Measurements from ENCODE around the gene SLC51A. TPM values are rescaled to one million over a fixed set of nuclear protein-coding genes. Genes with fewer than 3 reads are reported as not detected.

The SLC51A gene
- total RNA-seq, 4 donors from 2014 or later: not detected

- TF ChIP-seq CTCF (IDR thresholded peaks at IDR 0.05; ENCODE audit: low read depth): no peak
These were observed 6.7 kb downstream of the SLC51A start for GRCh38 chr3:196222876-196223595.

- no peak for TF ChIP-seq CTCF (IDR thresholded peaks at IDR 0.05; ENCODE audit: low read depth)
These were observed 8.8 kb downstream of the SLC51A start for GRCh38 chr3:196225086-196225485.

GRCh38 chr3:196225763-196226364, 9.5 kb downstream of the SLC51A start:
- no peak for TF ChIP-seq CTCF (IDR thresholded peaks at IDR 0.05; ENCODE audit: low read depth)

- TF ChIP-seq CTCF (IDR thresholded peaks at IDR 0.05; ENCODE audit: low read depth): no peak
These were observed 10.8 kb downstream of the SLC51A start for GRCh38 chr3:196227121-196227561.

GRCh38 chr3:196227629-196228493, 11.5 kb downstream of the SLC51A start:
- no peak for TF ChIP-seq CTCF (IDR thresholded peaks at IDR 0.05; ENCODE audit: low read depth)

GRCh38 chr3:196232154-196232881, 16.0 kb downstream of the SLC51A start:
- TF ChIP-seq CTCF (IDR thresholded peaks at IDR 0.05; ENCODE audit: low read depth): no peak
